Body of pancreas (tissue), 4 donors: ENCODE results near the gene WDFY1.

Experiments
- CTCF ChIP-seq, 7 experiments: fragments of 450-650 bp in 4 of 7; fragments of 200-600 bp in 3 of 7; sonication (generic) in 3 of 7; IDR thresholded peaks; one replicate each; pipeline ENCODE4 v1.5.1; 2016 to 2019; ENCODE audit warnings: antibody characterized with exemption in 7 of 7
- POLR2A ChIP-seq, 3 donors: fragments of 450-650 bp; IDR thresholded peaks; one replicate each; pipeline ENCODE4 v1.6.1; 2016; ENCODE audit warnings: antibody characterized with exemption in 3 of 3, mild to moderate bottlenecking in 2 of 3

- TF ChIP-seq CTCF (IDR thresholded peaks at IDR 0.05) (no peak), POLR2A (IDR thresholded peaks at IDR 0.05) (no peak)
Observed at GRCh38 chr2:223835701-223836532, 109.2 kb downstream of the WDFY1 start.
